Colonic mucosa (tissue), 4 donors: Measurements from ENCODE around the gene DAO. TPM values are rescaled to one million over a fixed set of nuclear protein-coding genes. Genes with fewer than 3 reads are reported as not detected.

Experiments used
- DNase-seq: peaks from one replicate; pipeline ENCODE4 v3.0.0-alpha.2; 2020
- H3K27ac ChIP-seq: fragments of 200-600 bp; one replicate; pipeline ENCODE4 v1.8.0; 2021
- H3K27me3 ChIP-seq: fragments of 200-600 bp; one replicate; pipeline ENCODE4 v1.8.0; 2021
- H3K36me3 ChIP-seq: fragments of 200-600 bp; one replicate; pipeline ENCODE4 v1.8.0; 2021
- H3K4me1 ChIP-seq: fragments of 200-600 bp; one replicate; pipeline ENCODE4 v1.8.0; 2021; ENCODE audit warnings: mild to moderate bottlenecking
- H3K4me3 ChIP-seq: fragments of 200-600 bp; one replicate; pipeline ENCODE4 v1.8.0; 2021
- H3K9ac ChIP-seq, 2 donors: one replicate each; pipeline ENCODE4 v1.7.0; 2013; ENCODE audit warnings: control low read depth in 2 of 2, low read depth in 2 of 2, low read length in 2 of 2
- H3K9me3 ChIP-seq: fragments of 200-600 bp; one replicate; pipeline ENCODE4 v1.8.0; 2021
- intact Hi-C: fragments of 100-400 bp; cut with DNase I; formaldehyde crosslinking; loops from one replicate; pipeline ENCODE4 v1.14.1; 2022
- total RNA-seq, 2 donors: library from RNA; stranded (reverse); fragmentation: NEBNext Ultra II Directional in 1 of 2; extraction: Animal tissue kit (Norgen Biotek cat#: 25700) in 1 of 2; gene quantifications; one replicate each; pipeline ENCODE4 v1.2.1, GENCODE V29; 2021
- TF ChIP-seq, protein P1 (sequence below): fragments of 200-600 bp; IDR thresholded peaks from one replicate; pipeline ENCODE4 v1.8.0; 2022; ENCODE audit warnings: antibody characterized with exemption, mild to moderate bottlenecking
- donor health status: healthy.
- donor health status: DM: no; HTN: no; CAD: no.
- donor health status: DM: no; HTN: no; CAD: no.

The DAO gene
- total RNA-seq, 2 donors from 2014 or later = 2.2 to 2.4 TPM

GRCh38 chr12:108928695-108929094 lies 48.8 kb downstream of the DAO start:
- Histone ChIP-seq H3K9me3 (no peaks in the 10 kb centered on the region), H3K36me3 (no peaks in the 10 kb centered on the region), H3K27me3 (no peaks in the 10 kb centered on the region), H3K9ac (peak overlapping the region in 1 of 2 donors; percentile 30), H3K4me3 (no peak overlapping the region), H3K4me1 (peaks cover 8% of the 10 kb centered on the region), H3K27ac (no peak overlapping the region)
- no peak for DNase-seq
- intact Hi-C loops = no loop called here
- TF ChIP-seq, protein P1, sequence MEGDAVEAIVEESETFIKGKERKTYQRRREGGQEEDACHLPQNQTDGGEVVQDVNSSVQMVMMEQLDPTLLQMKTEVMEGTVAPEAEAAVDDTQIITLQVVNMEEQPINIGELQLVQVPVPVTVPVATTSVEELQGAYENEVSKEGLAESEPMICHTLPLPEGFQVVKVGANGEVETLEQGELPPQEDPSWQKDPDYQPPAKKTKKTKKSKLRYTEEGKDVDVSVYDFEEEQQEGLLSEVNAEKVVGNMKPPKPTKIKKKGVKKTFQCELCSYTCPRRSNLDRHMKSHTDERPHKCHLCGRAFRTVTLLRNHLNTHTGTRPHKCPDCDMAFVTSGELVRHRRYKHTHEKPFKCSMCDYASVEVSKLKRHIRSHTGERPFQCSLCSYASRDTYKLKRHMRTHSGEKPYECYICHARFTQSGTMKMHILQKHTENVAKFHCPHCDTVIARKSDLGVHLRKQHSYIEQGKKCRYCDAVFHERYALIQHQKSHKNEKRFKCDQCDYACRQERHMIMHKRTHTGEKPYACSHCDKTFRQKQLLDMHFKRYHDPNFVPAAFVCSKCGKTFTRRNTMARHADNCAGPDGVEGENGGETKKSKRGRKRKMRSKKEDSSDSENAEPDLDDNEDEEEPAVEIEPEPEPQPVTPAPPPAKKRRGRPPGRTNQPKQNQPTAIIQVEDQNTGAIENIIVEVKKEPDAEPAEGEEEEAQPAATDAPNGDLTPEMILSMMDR = no peak

- H3K4me3 ChIP-seq = no peak overlapping the region
- H3K9ac ChIP-seq = peak overlapping the region in 1 of 2 donors; percentile 54
- DNase-seq = peak; percentile 45
- no peaks in the 10 kb centered on the region for H3K9me3 ChIP-seq
- TF ChIP-seq, protein P1 = no peak
- no peaks in the 10 kb centered on the region for H3K36me3 ChIP-seq
- peak overlapping the region; percentile 70 for H3K27ac ChIP-seq
- intact Hi-C loops = no loop called here
- peaks cover 8% of the 10 kb centered on the region for H3K4me1 ChIP-seq
- no peaks in the 10 kb centered on the region for H3K27me3 ChIP-seq
Observed at GRCh38 chr12:108930155-108930554, 50.3 kb downstream of the DAO start.

DNA sequence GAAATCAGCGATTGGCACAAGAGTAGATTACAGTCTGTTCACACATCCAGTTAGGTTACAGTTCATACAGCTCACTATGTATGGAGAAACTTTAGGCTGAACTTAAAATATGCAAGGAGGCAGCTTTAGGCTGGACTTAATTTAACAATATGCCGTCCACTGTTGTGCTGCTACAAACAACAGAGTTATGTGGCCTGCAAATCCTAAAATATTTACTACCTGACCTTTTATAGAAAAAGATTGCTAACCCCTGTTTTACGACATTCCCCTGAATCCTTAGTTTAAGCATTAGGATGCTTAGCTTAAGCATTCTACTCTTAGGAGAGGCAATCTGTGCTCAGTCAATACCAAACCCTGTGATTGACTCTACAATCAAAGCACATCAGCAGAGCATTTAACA lies 50.9 kb downstream of the DAO start:
- Histone ChIP-seq H3K9me3 (no peaks in the 10 kb centered on the region), H3K4me1 (peaks cover 8% of the 10 kb centered on the region), H3K27ac (peak overlapping the region; percentile 70), H3K36me3 (no peaks in the 10 kb centered on the region), H3K9ac (no peak overlapping the region), H3K4me3 (no peak overlapping the region), H3K27me3 (no peaks in the 10 kb centered on the region)
- TF ChIP-seq, protein P1 = no peak
- DNase-seq = no peak
- intact Hi-C loops = no loop called here

DNA sequence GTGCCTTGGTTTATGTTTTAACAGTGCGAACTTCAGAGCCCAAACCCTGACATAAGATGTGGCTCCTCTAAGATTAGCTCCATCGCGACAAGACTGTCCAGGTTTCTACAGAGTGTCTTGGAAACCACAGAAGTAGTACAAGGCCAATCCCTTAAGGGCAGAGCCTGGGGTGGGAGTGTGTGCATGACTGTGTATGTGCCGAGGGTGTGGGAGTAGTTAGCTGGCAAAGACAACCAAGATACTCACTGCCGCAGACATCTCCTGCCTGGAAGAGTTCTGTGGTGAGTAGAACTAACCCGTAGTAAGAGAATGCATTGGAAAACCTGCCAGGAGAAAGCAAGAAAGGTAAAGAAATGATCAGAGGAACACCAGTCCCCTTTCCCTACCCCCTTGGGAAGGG lies 54.1 kb downstream of the DAO start:
- H3K9ac ChIP-seq = no peak overlapping the region
- DNase-seq = no peak
- H3K36me3 ChIP-seq = no peaks in the 10 kb centered on the region
- TF ChIP-seq, protein P1 = no peak
- intact Hi-C loops = no loop called here
- no peaks in the 10 kb centered on the region for H3K9me3 ChIP-seq
- H3K27me3 ChIP-seq = no peaks in the 10 kb centered on the region
- H3K4me3 ChIP-seq = no peak overlapping the region
- H3K27ac ChIP-seq = no peak overlapping the region
- peaks cover 8% of the 10 kb centered on the region for H3K4me1 ChIP-seq

- TF ChIP-seq, protein P1 = no peak
- Histone ChIP-seq H3K4me1 (peaks cover 4% of the 10 kb centered on the region), H3K36me3 (no peaks in the 10 kb centered on the region), H3K9me3 (no peaks in the 10 kb centered on the region), H3K27ac (no peak overlapping the region), H3K9ac (no peak overlapping the region), H3K27me3 (no peaks in the 10 kb centered on the region), H3K4me3 (no peak overlapping the region)
- no peak for DNase-seq
- intact Hi-C loops = no loop called here
Observed at GRCh38 chr12:108935159-108935763, 55.4 kb downstream of the DAO start.
